Measurements from ENCODE around the gene CCDC88C. TPM values are rescaled to one million over a fixed set of nuclear protein-coding genes. Genes with fewer than 3 reads are reported as not detected.

The CCDC88C gene
- total RNA-seq, 2 experiments from 2014 or later, result 137 to 253 TPM

GRCh38 chr14:91406451-91406850 lies 11.2 kb downstream of the CCDC88C start:
- POLR2A ChIA-PET, result interaction anchor here (0.6 to 1.2 kb wide), 3 partner anchors 8 to 422 kb away, joined by 3 read pairs; no protein-coding TSS in a partner anchor
- Histone ChIP-seq H4K20me1 (ENCODE audit: insufficient read depth, low read length) (peaks cover 41% of the 10 kb centered on the region), H3K9me2 (ENCODE audit: insufficient read depth, low read length) (no peaks in the 10 kb centered on the region), H3K27ac (ENCODE audit: low read depth, low read length, poor library complexity, severe bottlenecking) (peak overlapping the region; percentile 1), H3K9me3 (ENCODE audit: low read length) (peaks cover 5% of the 10 kb centered on the region; the same call in 1 of the 2 replicates), H2AFZ (ENCODE audit: low read length) (no peak overlapping the region), H3K4me3 (ENCODE audit: low read depth, low read length, poor library complexity, severe bottlenecking) (no peak overlapping the region), H3K36me3 (ENCODE audit: insufficient read depth, low read length) (peaks cover 98% of the 10 kb centered on the region), H3K4me1 (ENCODE audit: insufficient read depth, low read length, poor library complexity, severe bottlenecking) (peaks cover 99% of the 10 kb centered on the region), H3K79me2 (ENCODE audit: insufficient read depth, low read depth, low read length) (peaks cover 100% of the 10 kb centered on the region), H3K4me2 (ENCODE audit: low read length) (peak overlapping the region; percentile 32)
- CTCF ChIA-PET (ENCODE audit: unreplicated experiment), result no interaction called here
- DNase-seq (ENCODE audit: low spot score), result no peak
- BruUV-seq (replicated peaks), result no TSS peak
- TF ChIP-seq EZH2phosphoT487 (IDR thresholded peaks at IDR 0.05; ENCODE audit: borderline replicate concordance, low read depth, low read length) (no peak), CTCF (conservative IDR thresholded peaks at IDR 0.05; ENCODE audit: low read length) (no peak)
- intact Hi-C loops (cut with micrococcal nuclease; ENCODE audit: unreplicated experiment), result no loop called here

- POLR2A ChIA-PET, result interaction anchor here (0.6 to 1.2 kb wide), 6 partner anchors 8 to 422 kb away, joined by 3 to 5 read pairs (median 3); no protein-coding TSS in a partner anchor
- Histone ChIP-seq H3K4me2 (ENCODE audit: low read length) (peak overlapping the region; percentile 32), H3K9me2 (ENCODE audit: insufficient read depth, low read length) (no peaks in the 10 kb centered on the region), H4K20me1 (ENCODE audit: insufficient read depth, low read length) (peaks cover 39% of the 10 kb centered on the region), H3K9me3 (ENCODE audit: low read length) (peaks cover 5% of the 10 kb centered on the region; the same call in 1 of the 2 replicates), H3K36me3 (ENCODE audit: insufficient read depth, low read length) (peaks cover 93% of the 10 kb centered on the region), H3K27ac (ENCODE audit: low read depth, low read length, poor library complexity, severe bottlenecking) (peak overlapping the region; percentile 49), H3K79me2 (ENCODE audit: insufficient read depth, low read depth, low read length) (peaks cover 100% of the 10 kb centered on the region), H2AFZ (ENCODE audit: low read length) (no peak overlapping the region), H3K4me3 (ENCODE audit: low read depth, low read length, poor library complexity, severe bottlenecking) (peak overlapping the region; percentile 13), H3K4me1 (ENCODE audit: insufficient read depth, low read length, poor library complexity, severe bottlenecking) (peaks cover 96% of the 10 kb centered on the region)
- intact Hi-C loops (cut with micrococcal nuclease; ENCODE audit: unreplicated experiment), result no loop called here
- CTCF ChIA-PET (ENCODE audit: unreplicated experiment), result no interaction called here
- BruUV-seq (replicated peaks), result no TSS peak
- DNase-seq (ENCODE audit: low spot score), result no peak
- TF ChIP-seq EZH2phosphoT487 (IDR thresholded peaks at IDR 0.05; ENCODE audit: borderline replicate concordance, low read depth, low read length) (no peak), CTCF (conservative IDR thresholded peaks at IDR 0.05; ENCODE audit: low read length) (no peak)
These were observed 11.7 kb downstream of the CCDC88C start for GRCh38 chr14:91405724-91406435.

- Histone ChIP-seq H3K27ac (ENCODE audit: low read depth, low read length, poor library complexity, severe bottlenecking) (peak overlapping the region; percentile 49), H2AFZ (ENCODE audit: low read length) (no peak overlapping the region), H3K4me2 (ENCODE audit: low read length) (peak overlapping the region; percentile 32), H3K36me3 (ENCODE audit: insufficient read depth, low read length) (peaks cover 87% of the 10 kb centered on the region), H3K4me3 (ENCODE audit: low read depth, low read length, poor library complexity, severe bottlenecking) (no peak overlapping the region), H3K4me1 (ENCODE audit: insufficient read depth, low read length, poor library complexity, severe bottlenecking) (peaks cover 96% of the 10 kb centered on the region), H3K9me2 (ENCODE audit: insufficient read depth, low read length) (no peaks in the 10 kb centered on the region), H3K9me3 (ENCODE audit: low read length) (peaks cover 5% of the 10 kb centered on the region; the same call in 1 of the 2 replicates), H3K79me2 (ENCODE audit: insufficient read depth, low read depth, low read length) (peaks cover 100% of the 10 kb centered on the region), H4K20me1 (ENCODE audit: insufficient read depth, low read length) (peaks cover 33% of the 10 kb centered on the region)
- BruUV-seq (replicated peaks), result no TSS peak
- POLR2A ChIA-PET, result interaction anchor here (0.6 to 8.3 kb wide), 5 partner anchors 7 to 118 kb away, joined by 3 to 106 read pairs (median 3); no protein-coding TSS in a partner anchor
- intact Hi-C loops (cut with micrococcal nuclease; ENCODE audit: unreplicated experiment), result no loop called here
- CTCF ChIA-PET (ENCODE audit: unreplicated experiment), result no interaction called here
- DNase-seq (ENCODE audit: low spot score), result no peak
- TF ChIP-seq EZH2phosphoT487 (IDR thresholded peaks at IDR 0.05; ENCODE audit: borderline replicate concordance, low read depth, low read length), result no peak
- 0 out of 2 replicates have a peak, but pooled peaks have one; percentile 12 for TF ChIP-seq CTCF (conservative IDR thresholded peaks at IDR 0.05; ENCODE audit: low read length)
These were observed 12.3 kb downstream of the CCDC88C start for GRCh38 chr14:91405241-91405721.

Measured in OCI-LY7 (cell line).